Activated naive CD4-positive, alpha-beta T cell treated with anti-CD3 and anti-CD28 coated beads, Interleukin-2, amount 10 ng/mL, durations not matched to agents 7 days and 5 days (primary cell): Measurements from ENCODE around the gene IMMT.
"Not testable (repeated sequence)": the region's sequence is repeated elsewhere in the genome, so short reads cannot be mapped to it uniquely, and the experiment has no call there.

ENCODE experiments used
- CTCF ChIA-PET: fragments of 350-600 bp; sonication (Branson Sonifier 250); formaldehyde crosslinking; loops from one replicate; lab custom pipeline; 2021; ENCODE audit warnings: antibody characterized with exemption; lab: Charles Lee
- DNase-seq: peaks from one replicate; pipeline ENCODE4 v3.0.0-alpha.2; 2020
- H3K27ac Mint-ChIP-seq: one replicate; pipeline ENCODE4 v1.8.0; 2021; ENCODE audit warnings: mild to moderate bottlenecking, moderate library complexity, mixed read lengths
- H3K27me3 Mint-ChIP-seq: one replicate; pipeline ENCODE4 v1.8.0; 2021; ENCODE audit warnings: mild to moderate bottlenecking, mixed read lengths
- H3K36me3 Mint-ChIP-seq: one replicate; pipeline ENCODE4 v1.8.0; 2021; ENCODE audit warnings: mixed read lengths
- H3K4me1 Mint-ChIP-seq: one replicate; pipeline ENCODE4 v1.8.0; 2021; ENCODE audit warnings: mixed read lengths
- H3K4me3 Mint-ChIP-seq: one replicate; pipeline ENCODE4 v1.8.0; 2021; ENCODE audit warnings: mild to moderate bottlenecking, moderate library complexity, mixed read lengths
- H3K9me3 Mint-ChIP-seq: one replicate; pipeline ENCODE4 v1.8.0; 2021; ENCODE audit warnings: mixed read lengths

Gene IMMT

DNA sequence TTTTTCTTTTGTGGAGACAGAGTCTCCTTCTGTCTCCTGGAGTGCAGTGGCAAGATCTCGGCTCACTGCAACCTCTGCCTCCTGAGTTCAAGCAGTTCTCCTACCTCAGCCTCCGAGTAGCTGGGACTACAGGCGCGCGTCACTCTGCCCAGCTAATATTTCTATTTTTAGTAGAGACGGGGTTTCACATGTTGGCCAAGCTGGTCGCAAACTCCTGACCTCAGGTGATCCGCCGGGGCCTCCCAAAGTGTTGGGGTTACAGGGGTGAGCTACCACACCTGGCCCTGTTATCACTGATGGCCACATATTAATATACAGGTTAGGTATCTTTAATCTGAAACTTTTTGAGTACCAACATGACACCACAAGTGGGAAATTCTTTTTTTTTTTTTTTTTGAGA lies 7.4 kb upstream of the IMMT start:
- no peaks in the 10 kb centered on the region for H3K9me3 Mint-ChIP-seq
- CTCF ChIA-PET: interaction anchor here (0.6 to 1.5 kb wide), 2 partner anchors 18 to 44 kb away, joined by 4 to 6 read pairs; no protein-coding TSS in a partner anchor
- H3K27me3 Mint-ChIP-seq: no peaks in the 10 kb centered on the region
- peaks cover 18% of the 10 kb centered on the region for H3K36me3 Mint-ChIP-seq
- H3K4me1 Mint-ChIP-seq: peaks cover 42% of the 10 kb centered on the region
- no peak overlapping the region for H3K4me3 Mint-ChIP-seq
- no peak overlapping the region for H3K27ac Mint-ChIP-seq
- no peak for DNase-seq

DNA sequence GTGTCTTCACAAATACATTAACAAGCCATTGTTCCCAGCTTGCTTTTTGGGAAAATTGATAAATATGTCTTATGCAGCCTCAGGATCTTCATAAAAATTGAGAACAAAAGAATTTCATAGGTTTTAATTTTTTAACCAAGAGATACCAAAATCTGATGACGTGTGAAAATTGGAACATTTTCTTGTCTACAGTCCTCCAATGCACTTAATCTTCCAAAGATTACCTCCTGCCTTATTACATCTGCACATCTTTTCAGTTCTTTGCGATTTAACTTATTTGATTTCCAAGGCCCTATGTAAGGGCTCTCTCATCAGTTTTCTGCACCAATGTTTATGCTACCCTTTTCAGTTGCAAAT lies 7.1 kb upstream of the IMMT start:
- Mint-ChIP-seq H3K4me1 (peaks cover 42% of the 10 kb centered on the region), H3K9me3 (no peaks in the 10 kb centered on the region), H3K27me3 (no peaks in the 10 kb centered on the region), H3K4me3 (no peak overlapping the region), H3K36me3 (peaks cover 17% of the 10 kb centered on the region), H3K27ac (no peak overlapping the region)
- DNase-seq: no peak
- CTCF ChIA-PET: interaction anchor here (1.5 kb wide), 1 partner anchor 18 kb away, joined by 4 read pairs; no protein-coding TSS in a partner anchor

DNA sequence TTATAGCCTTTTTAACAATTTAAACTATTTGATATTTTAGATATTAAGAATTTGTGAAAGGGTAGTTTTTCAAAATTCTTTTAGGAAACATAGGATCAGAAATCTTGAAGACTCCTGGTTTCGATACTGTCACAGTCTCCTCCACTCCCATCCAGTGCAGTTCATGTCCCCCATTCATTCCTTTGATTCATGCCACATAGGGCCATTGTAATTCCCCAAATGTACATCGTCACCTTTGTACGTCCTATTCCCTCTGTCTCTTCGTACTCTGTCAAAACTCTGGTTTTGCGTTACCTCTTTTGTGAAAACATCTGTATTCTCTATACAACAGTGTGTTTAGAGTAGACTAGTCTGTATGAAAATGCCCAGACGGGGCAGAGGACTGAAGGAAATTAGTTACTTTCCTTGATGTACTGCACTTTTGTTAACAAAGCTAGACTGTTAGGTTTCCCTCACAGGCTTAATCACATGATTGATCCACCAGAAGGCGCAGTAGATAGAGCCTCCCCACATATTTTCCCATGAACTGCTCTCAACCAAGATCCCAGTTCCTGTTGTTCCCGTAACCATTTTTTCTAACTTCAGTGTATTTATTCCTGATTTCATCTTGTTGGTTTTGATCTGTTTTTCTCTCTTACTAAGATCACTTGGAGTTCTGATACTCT lies 6.5 kb upstream of the IMMT start:
- no peaks in the 10 kb centered on the region for H3K9me3 Mint-ChIP-seq
- CTCF ChIA-PET: interaction anchor here (1.5 kb wide), 1 partner anchor 19 kb away, joined by 4 read pairs; no protein-coding TSS in a partner anchor
- DNase-seq: no peak
- H3K36me3 Mint-ChIP-seq: peaks cover 13% of the 10 kb centered on the region
- H3K27ac Mint-ChIP-seq: no peak overlapping the region
- peak overlapping the region; percentile 36 for H3K4me3 Mint-ChIP-seq
- H3K27me3 Mint-ChIP-seq: no peaks in the 10 kb centered on the region
- peaks cover 47% of the 10 kb centered on the region for H3K4me1 Mint-ChIP-seq

DNA sequence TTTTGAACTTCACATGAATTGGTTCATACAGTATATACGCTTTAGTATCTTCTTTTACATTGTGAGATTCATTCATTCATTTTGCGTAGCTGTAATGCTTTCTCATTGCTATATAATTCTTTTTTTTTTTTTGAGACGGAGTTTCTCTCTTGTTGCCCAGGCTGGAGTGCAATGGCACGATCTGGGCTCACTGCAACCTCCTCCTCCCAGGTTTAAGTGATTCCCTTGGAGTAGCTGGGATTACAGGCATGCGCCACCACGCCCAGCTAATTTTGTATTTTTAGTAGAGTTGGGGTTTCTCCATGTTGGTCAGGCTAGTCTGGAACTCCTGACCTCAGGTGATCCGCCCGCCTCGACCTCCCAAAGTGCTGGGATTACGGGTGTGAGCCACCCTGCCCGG lies 5.3 kb upstream of the IMMT start:
- CTCF ChIA-PET, H3K9me3 Mint-ChIP-seq, H3K27me3 Mint-ChIP-seq, DNase-seq, H3K36me3 Mint-ChIP-seq: not testable (repeated sequence)
- Mint-ChIP-seq H3K4me3 (peak overlapping the region; percentile 91), H3K27ac (peak overlapping the region; percentile 46), H3K4me1 (peaks cover 56% of the 10 kb centered on the region)

DNA sequence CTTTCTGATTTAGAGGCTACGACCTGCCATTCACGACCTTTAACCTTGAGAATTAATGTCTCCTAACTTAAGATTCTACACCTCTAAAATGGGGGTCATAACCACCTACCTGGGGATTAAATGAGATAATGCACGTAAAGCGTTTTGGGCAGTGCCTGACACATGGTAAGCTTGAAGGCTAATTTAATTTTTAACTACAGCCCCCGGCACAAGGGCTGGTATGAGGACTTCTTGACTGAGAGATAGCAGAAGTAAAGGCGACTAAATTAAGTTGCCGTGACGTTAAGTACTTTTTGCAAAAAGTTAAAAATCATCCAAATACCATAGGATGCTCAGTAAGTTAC lies 4.5 kb upstream of the IMMT start:
- H3K36me3 Mint-ChIP-seq: peaks cover 9% of the 10 kb centered on the region
- peak overlapping the region; percentile 91 for H3K4me3 Mint-ChIP-seq
- H3K27ac Mint-ChIP-seq: peak overlapping the region; percentile 89
- no peaks in the 10 kb centered on the region for H3K27me3 Mint-ChIP-seq
- H3K4me1 Mint-ChIP-seq: peaks cover 58% of the 10 kb centered on the region
- H3K9me3 Mint-ChIP-seq: no peaks in the 10 kb centered on the region
- CTCF ChIA-PET: no interaction called here
- DNase-seq: no peak

DNA sequence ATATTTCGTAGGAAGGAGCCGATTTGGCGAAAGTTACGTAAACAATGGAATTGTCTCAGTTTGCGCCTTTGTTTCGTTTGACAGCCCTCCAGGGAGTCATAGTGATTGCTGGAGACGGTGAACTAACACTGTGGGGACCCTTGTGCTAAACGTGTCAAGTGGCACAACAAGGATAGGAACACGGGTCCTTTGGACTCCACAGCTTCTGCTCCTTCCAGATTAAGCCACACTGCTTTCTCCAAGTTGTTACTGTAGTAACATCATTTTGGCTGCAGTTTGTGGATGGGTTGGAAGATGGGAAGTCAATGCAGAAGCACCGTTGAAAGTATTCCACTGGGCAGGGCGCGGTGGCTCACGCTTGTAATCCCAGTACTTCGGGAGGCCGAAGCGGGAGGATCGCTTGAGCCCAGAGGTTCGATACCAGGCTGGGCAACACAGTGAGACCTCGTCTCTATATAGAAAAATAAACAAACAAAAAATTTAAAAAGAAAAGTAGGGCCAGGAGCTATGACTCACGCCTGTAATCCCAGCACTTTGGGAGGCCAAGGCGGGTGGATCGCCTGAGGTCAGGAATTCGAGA lies 636 bp upstream of the IMMT start:
- Mint-ChIP-seq H3K27me3 (no peaks in the 10 kb centered on the region), H3K4me3 (peak overlapping the region; percentile 96), H3K36me3 (peaks cover 19% of the 10 kb centered on the region), H3K27ac (peak overlapping the region; percentile 94), H3K4me1 (peaks cover 62% of the 10 kb centered on the region), H3K9me3 (no peaks in the 10 kb centered on the region)
- CTCF ChIA-PET: interaction anchor here (0.6 kb wide), 1 partner anchor 12 kb away, joined by 3 read pairs; no protein-coding TSS in a partner anchor
- no peak for DNase-seq

DNA sequence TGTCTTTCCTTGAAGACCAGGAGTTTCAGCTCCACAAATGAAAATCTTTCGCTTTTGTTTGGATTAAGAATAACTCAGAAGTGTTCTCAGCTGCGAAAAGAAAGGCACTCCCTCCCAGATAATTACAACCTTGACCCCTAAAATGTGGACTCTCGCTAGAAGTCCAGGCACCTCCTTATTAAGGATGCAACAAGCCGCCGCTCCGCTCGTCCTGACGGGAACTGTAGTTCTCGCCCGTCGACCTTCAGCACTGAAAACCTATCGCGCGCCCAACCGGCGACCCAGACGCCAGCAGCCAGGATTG lies 559 bp downstream of the IMMT start:
- H3K4me3 Mint-ChIP-seq: peak overlapping the region; percentile 96
- H3K9me3 Mint-ChIP-seq: no peaks in the 10 kb centered on the region
- peaks cover 67% of the 10 kb centered on the region for H3K4me1 Mint-ChIP-seq
- H3K27me3 Mint-ChIP-seq: no peaks in the 10 kb centered on the region
- H3K27ac Mint-ChIP-seq: peak overlapping the region; percentile 94
- DNase-seq: no peak
- peaks cover 30% of the 10 kb centered on the region for H3K36me3 Mint-ChIP-seq
- CTCF ChIA-PET: interaction anchor here (1.8 kb wide), 1 partner anchor 9 kb away, joined by 3 read pairs; no protein-coding TSS in a partner anchor

DNA sequence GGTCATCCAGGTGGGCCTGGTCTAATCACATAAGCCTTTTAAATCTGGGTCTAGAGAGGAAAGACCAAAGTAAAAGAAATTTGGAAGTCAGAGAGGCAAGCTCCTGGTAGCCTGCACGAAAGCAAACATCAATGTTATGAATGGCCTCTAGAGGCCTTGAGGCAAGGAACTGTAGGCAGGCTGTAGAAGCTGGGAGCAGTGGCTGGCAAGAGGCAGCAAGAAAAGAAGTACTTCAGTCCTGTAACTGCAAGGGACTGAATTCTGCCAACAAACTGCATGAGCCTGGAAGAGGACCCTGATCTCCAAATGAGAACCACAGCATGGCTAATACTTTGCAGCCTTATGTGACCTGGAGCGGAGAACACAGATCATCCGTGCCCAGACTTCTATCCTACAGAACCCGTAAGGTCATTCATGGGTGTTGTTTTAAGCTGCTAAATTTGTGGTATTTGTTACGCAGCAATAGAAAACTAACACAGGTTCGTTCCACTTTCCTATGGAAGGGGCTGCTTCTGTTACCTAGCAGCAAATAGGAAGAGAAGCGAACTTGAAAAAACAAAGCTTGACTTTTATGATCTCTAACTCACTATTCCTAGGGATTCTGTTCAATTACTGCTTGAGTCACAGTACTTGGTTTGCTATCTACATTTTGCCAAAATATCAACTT lies 1.2 kb downstream of the IMMT start:
- Mint-ChIP-seq H3K9me3 (no peaks in the 10 kb centered on the region), H3K4me1 (peaks cover 69% of the 10 kb centered on the region), H3K27ac (peak overlapping the region; percentile 94), H3K27me3 (no peaks in the 10 kb centered on the region), H3K36me3 (peaks cover 33% of the 10 kb centered on the region), H3K4me3 (peak overlapping the region; percentile 96)
- DNase-seq: peak; percentile 27
- CTCF ChIA-PET: interaction anchor here (1.8 kb wide), 1 partner anchor 8 kb away, joined by 3 read pairs; no protein-coding TSS in a partner anchor

DNA sequence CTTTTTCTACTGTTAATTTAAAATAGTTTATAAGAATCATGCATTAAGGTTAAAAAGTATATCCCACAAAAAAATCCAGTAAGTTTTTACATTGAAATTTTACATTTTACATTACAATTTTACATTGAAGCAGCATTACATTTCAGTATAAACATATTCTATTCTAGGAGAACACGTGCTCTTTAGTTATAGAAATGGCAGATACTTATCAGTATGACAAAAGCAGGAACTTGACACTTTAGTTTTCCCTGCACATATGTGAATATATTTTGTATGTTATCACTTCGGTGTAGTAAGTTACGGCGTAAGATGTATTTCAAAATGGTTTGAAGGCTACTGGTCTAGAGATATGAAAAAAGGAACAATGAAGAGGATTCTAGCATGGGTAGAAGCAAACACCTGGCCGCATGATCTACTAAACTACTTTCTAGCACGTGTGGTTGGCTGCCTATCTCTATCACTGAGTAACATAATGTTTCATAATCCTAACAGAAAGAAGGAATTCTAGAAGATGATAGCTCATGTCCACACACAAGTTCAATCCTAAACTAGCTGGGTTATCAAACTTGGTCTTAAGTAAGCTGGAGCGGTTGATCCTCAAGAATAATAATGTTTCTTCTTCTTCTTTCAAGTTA lies 5.4 kb downstream of the IMMT start:
- Mint-ChIP-seq H3K9me3 (no peaks in the 10 kb centered on the region), H3K4me3 (no peak overlapping the region), H3K27me3 (no peaks in the 10 kb centered on the region), H3K4me1 (peaks cover 87% of the 10 kb centered on the region), H3K36me3 (peaks cover 54% of the 10 kb centered on the region), H3K27ac (peak overlapping the region; percentile 15)
- DNase-seq: no peak
- CTCF ChIA-PET: interaction anchor here (1.2 kb wide), 1 partner anchor 31 kb away, joined by 3 read pairs; no protein-coding TSS in a partner anchor

DNA sequence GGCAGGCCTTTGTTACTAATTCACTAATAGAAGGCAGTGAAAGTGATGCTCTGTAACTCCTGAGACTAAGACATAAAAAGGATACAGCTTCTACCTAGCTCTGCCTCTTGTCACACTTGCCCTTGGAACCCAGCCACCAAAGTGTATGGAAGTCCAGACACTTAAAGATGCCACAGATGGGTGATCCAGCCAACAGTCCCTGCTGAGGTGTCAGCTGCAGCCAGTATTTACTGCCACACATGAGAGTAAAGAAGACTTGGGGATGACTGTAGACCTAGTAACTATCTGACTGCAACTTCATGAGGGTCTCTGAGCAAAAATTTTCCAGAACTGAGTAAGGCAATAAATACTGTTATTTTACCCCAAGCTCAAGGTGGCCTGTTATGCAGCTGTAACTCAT lies 8.8 kb downstream of the IMMT start:
- Mint-ChIP-seq H3K27ac (peak overlapping the region; percentile 94), H3K36me3 (peaks cover 43% of the 10 kb centered on the region), H3K4me3 (peak overlapping the region; percentile 42), H3K27me3 (no peaks in the 10 kb centered on the region), H3K4me1 (peaks cover 85% of the 10 kb centered on the region), H3K9me3 (no peaks in the 10 kb centered on the region)
- no peak for DNase-seq
- CTCF ChIA-PET: interaction anchor here (0.6 kb wide), 1 partner anchor 11 kb away, joined by 4 read pairs; no protein-coding TSS in a partner anchor

DNA sequence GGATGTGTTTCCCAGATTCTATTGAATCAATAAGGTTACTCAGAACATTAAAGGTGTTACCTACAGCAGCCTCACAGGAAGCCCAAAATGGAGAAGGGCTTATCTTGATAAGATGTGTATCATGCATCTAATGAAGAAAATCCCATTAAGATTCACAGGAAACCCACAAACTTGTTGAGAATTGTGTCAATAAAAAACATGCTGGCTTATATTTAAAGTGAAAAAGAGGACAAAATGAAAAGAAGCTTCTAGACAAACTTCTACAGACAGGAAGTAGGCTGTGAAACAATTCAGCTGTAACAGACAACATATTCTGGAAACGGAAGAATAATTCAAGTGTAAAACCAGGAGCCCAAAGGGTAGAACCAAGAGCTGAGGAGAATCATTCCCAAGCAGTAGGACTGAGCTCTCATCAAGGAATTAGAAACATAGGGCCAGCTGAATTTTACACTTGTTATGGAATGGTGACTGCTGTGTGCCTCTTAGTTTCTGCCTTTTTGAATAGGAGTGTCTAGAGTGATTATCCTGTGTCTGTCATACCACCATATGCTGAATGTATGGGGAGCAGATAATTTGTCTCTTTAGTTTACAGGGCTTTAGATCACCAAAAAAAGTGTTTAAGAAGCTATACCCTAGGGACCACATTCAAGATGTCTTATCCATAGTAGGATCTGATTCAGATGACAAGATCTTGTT lies 9.6 kb downstream of the IMMT start:
- Mint-ChIP-seq H3K27ac (peak overlapping the region; percentile 94), H3K36me3 (peaks cover 40% of the 10 kb centered on the region), H3K4me3 (peak overlapping the region; percentile 42), H3K27me3 (no peaks in the 10 kb centered on the region), H3K9me3 (no peaks in the 10 kb centered on the region), H3K4me1 (peaks cover 80% of the 10 kb centered on the region)
- no peak for DNase-seq
- CTCF ChIA-PET: interaction anchor here (0.5 to 0.6 kb wide), 2 partner anchors 9 to 63 kb away, joined by 3 to 4 read pairs; partner anchors contain the start of gene IMMT

DNA sequence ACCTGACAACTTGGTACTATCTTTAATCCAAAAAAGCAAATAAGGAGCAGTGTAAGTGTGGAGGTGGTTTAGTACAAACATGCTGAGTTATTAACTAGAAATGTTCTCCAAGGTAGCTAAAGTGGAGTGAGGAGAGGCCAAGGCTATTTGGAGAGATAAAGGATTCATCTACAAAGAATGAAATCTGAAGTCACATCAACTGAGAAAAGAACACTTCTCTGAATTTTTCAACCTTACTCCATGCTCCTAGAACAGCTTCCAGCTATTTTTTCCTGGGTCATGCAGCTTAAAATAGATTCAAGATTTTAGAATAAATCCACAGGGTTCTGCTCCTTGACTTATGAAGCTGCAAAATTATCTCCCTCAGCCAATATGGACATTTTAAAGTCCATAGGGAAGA lies 18.7 kb downstream of the IMMT start:
- Mint-ChIP-seq H3K36me3 (peaks cover 53% of the 10 kb centered on the region), H3K4me3 (no peak overlapping the region), H3K27ac (peak overlapping the region; percentile 9), H3K9me3 (no peaks in the 10 kb centered on the region), H3K4me1 (peaks cover 20% of the 10 kb centered on the region), H3K27me3 (no peaks in the 10 kb centered on the region)
- CTCF ChIA-PET: no interaction called here
- no peak for DNase-seq

DNA sequence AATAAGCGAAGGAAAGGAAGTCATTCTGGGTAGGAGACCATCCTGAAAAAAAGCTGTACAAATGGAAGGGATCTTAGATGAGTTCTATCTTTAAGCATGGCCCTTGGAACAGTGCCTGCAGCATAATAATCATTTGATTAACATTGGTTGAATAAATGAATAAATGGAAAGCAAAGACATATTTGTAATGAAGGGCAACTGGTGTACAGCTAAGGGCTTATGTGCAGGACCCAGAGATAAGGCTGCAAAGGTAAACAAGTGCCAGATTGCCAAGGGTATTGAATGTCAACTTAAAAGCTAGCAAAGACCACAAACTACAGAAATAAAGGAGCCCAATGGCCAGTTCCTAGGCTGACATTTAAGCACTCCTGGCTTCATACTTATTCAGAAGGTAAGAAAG lies 19.4 kb downstream of the IMMT start:
- Mint-ChIP-seq H3K27me3 (no peaks in the 10 kb centered on the region), H3K9me3 (no peaks in the 10 kb centered on the region), H3K36me3 (peaks cover 55% of the 10 kb centered on the region), H3K4me1 (peaks cover 17% of the 10 kb centered on the region), H3K4me3 (no peak overlapping the region), H3K27ac (no peak overlapping the region)
- no peak for DNase-seq
- CTCF ChIA-PET: interaction anchor here (0.6 kb wide), 1 partner anchor 11 kb away, joined by 4 read pairs; no protein-coding TSS in a partner anchor

DNA sequence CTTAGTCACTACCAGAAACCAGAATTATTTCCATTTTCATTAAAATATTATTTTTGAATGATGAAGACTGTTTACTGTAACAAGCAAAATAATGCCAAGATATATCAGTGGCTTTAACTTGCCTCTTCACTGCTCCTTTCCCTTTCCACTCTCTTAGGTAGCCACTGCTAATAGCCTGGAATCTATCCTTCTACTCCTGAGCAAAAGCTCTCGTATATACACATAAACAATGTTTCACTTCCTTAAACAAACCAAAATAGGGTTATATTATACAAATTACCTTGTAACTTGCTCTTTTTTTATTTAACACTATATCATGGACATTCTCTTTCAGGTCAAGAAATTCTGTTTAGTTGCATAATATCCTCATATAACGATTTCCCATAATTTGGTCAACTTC lies 20.8 kb downstream of the IMMT start:
- CTCF ChIA-PET: no interaction called here
- Mint-ChIP-seq H3K9me3 (no peaks in the 10 kb centered on the region), H3K36me3 (peaks cover 59% of the 10 kb centered on the region), H3K27ac (peak overlapping the region; percentile 31), H3K4me3 (no peak overlapping the region), H3K4me1 (peaks cover 17% of the 10 kb centered on the region), H3K27me3 (no peaks in the 10 kb centered on the region)
- no peak for DNase-seq
